Measurements from ENCODE around the gene HIP1. TPM values are rescaled to one million over a fixed set of nuclear protein-coding genes. Genes with fewer than 3 reads are reported as not detected.
"Not testable (repeated sequence)": the region's sequence is repeated elsewhere in the genome, so short reads cannot be mapped to it uniquely, and the experiment has no call there.

HIP1 gene
- total RNA-seq, 1 experiment from 2014 or later = 17.5 TPM

DNA sequence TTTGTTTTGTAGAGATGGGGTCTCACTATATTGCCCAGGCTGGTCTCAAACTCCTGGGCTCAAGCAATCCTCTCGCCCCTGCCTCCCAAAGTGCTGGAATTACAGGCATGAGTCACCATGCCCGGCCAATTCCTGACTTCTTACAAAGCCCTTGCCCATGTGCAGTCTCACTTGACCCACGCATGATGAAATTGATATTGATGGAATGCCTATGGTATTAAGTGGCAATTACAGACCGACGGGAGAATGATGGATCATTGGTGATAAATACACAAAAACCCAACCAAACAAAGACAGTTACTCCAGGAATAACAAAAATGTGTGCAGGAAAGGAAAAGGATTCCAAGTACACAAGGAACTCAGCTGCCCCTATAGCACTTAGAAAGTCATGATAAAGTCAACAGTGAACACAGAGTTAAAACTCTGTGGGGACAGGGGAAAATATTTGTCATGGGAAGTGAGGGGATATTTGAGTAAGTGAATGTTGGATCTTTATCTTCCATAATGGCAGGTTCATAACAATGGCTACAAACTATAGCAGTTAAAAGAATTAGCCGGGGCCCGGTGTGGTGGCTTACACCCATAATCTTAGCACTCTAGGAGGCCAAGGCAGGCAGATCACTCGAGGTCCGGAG is 21.6 kb downstream of the HIP1 start:
- DNase-seq (ENCODE audit: low spot score) = no peak

DNA sequence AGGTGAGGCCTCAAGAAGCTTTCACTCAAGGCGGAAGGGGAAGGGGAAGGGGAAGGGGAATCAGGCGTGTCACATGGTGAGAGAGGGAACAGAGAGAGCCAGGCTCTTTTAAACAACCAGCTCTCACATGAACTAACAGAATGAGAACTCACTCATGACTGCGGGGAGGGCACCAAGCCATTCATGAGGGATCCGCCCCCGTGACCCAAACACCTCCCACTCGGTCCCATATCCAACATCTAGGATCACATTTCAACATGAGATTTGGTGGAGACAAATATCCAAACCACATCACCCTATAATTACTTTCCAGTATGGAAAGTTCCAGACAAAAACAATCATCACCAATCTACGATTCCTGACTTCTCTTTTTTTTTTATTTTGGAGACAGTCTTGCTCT is 22.9 kb downstream of the HIP1 start:
- DNase-seq (ENCODE audit: low spot score) = no peak

DNA sequence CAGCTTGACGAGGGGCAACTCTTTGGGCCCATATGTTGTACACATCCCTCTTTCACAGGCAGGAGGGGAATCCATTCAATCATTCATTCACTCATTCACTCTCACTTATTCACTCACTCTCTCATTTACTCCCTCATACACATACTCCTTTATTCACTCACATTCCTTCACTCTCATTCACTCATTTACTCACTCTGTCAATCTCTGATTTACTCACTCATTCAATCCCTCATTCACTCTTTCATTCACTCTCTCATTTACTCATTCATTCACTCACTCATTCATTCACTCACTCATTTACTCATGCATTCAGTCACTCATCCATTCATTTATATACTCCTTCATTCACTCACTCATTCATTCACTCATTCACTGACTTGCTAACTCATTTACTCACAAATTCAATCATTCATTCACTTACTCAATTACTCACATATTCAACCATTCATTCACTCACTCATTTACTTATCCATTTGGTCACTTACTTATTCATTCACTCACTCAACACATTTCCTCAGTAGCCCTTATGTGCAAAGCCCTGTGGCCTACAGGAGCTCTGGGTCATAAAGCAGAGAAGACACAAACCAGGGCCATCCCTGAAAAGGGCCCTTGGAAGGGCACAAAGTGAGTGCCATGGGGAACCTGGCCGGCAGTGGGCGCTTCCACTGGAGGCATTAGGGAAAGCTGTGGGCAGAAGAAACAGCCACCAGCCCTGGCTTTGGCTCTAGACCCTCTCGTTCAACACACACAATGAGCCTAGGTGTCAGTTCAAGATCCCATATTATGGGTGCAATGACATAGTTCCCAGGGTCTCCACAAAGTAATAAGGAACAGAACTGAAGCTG is 26.0 kb downstream of the HIP1 start:
- DNase-seq (ENCODE audit: low spot score) = no peak

DNA sequence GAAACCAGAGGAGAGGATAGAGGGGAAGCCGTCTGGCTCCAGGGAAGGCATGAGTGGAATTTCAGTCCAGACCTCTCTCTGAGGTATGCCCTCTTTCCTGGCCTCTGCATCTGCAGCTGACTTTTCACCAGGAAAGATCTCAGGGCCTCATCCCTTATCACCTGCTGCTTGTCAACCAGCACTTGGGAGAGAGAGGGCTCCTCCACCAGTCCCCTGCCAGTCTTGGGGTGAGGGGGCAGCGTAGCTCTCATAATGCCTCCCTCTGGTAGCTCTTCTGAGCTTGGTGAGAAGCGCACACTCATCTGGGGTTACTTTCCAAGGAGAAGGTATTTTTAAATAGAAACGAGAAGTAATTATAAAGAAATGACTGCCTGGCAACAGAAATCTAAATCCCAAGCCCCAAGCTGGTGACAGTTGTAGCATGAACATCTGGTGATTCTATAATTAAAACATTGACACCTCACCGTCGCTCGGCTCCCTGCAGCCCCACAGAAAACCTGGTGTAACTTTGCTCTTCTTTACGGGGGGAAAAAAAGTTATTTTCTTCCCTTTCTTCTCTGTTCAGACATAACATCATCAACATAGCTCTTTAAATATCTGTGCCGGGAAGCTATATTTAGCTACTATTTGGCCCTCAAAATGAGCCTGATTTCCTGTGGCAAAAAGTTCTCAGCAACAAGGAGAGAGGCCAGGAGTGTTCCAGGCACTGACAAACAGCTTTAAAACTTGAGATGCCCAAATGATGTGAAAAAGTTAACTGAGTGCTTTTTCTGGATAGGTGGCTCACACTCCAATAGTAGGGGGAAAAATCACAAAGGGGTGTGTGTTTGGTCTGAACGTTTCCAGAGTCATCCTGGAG is 26.9 kb downstream of the HIP1 start:
- no peak for DNase-seq (ENCODE audit: low spot score)

DNA sequence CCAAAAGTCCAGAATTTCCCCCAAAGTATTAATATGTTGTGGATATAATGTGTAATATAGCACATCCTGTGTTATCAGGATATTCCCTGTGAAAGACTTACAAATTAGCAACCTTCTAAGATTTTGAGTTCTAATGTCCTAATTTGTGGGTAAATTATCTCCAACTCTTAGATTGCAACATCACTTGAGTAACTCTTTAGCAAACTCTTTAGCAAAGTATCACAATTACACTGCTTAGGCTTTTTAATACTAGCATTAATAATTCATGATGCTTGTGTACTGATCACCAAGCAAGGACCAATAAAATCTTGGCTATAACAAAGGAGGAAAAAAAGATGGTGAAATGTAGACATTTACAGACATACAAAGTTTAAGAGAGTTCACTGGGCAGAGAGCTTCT is 27.7 kb downstream of the HIP1 start:
- no peak for DNase-seq (ENCODE audit: low spot score)

DNA sequence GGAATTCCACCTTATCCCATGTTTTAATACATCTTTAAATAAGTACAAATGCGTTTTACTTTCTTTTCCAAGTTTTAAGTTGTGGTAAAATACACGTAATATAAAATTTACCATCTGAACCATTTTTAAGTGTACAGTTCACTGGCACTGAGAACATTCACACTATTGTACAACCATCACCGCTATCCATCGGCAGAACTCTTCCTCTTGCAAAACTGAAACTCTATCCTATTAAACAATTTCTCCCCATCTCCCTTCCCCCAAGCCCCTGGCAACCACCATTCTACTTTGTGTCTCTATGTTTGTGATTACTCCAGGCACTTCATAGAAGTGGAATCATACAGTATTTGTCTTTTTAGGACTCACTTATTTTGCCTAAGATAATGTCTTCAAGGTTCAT is 33.8 kb downstream of the HIP1 start:
- DNase-seq (ENCODE audit: low spot score) = no peak

DNA sequence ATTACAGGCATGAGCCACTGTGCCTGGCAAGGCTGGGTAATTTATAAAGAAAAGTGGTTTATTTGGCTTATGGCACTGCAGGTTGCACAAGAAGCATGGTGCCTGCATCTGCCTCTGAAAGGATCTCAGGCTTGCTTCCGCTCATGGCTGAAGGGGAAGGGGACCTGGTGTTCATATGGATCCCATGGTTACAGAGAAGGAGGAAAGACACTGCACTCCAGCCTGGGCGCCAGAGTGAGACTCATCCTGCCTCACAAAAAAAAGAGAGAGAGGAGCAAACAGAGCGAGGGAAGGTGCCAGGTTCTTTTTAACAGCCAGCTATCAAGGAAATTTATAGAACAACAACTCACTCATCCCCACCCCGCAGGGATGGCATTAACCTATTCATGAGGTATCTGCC is 36.2 kb downstream of the HIP1 start:
- no peak for DNase-seq (ENCODE audit: low spot score)

DNA sequence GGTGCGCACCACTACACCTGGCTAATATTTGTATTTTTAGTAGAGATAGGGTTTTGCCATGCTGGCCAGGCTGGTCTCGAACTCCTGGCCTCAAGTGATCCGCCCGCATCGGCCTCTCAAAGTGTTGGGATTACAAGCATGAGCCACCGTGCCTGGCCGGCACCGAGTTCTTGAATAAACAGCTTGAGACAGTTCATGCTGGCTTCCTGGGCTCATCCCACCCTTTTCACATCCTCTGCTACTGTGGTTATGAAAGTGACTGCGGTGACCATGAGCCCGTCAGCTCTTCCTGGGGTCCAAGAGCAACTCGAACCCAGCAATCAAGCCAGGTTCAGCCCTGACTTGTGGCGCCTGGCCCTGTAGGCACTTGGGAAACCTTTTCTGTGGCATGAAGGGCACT is 38.7 kb downstream of the HIP1 start:
- DNase-seq (ENCODE audit: low spot score) = no peak

DNA sequence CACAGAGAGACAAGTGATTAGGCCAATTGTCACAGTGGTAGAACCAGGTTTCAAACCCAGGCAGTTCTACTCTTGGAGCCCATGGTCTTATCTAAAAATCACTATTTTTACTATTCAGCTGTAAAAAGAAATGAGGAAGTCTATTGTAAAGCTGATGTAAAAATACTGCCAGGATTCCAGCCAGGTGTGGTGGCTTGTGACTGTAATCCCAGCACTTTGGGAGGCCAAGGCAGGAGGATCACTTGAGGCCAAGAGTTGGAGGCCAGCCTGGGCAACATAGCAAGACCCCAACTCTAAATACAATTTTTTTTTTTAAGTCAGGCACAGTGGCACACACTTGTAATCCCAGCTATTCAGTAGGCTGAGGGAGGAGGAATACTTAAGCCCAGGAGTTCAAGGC is 40.4 kb downstream of the HIP1 start:
- DNase-seq (ENCODE audit: low spot score) = no peak

DNA sequence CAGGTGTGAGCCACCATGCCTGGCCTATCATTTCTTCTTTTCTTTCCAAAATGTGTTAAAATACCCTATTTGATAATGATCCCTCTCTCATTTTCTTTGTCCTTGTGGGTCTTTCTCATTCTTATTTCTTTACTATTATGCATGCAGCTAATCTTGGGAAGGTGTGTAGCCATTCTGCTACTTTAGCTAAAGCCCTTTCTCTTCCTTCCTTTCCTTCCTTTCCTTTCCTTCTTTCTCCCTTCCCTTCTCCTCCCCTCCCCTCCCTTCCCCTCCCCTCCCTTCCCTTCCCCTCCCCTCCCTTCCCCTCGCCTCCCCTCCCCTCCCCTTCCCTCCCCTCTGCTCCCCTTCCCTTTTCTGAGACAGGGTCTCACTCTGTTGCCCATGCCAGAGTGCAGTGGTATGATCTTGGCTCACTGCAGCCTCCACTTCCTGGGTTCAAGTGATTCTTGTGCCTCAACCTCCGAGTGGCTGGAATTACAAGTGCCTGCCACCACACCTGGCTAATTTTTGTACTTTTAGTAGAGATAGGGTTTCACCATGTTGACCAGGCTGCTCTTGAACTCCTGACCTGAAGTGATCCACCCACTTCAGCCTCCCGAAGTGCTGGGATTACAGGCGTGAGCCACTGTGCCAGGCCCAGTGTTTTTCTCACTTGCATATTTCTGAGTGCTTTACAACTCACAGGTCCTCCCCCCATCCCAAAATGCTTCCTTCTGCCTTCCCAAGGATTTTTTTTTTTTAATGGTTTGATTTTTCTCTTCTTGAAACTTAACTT is 42.3 kb downstream of the HIP1 start:
- no peak for DNase-seq (ENCODE audit: low spot score)

DNA sequence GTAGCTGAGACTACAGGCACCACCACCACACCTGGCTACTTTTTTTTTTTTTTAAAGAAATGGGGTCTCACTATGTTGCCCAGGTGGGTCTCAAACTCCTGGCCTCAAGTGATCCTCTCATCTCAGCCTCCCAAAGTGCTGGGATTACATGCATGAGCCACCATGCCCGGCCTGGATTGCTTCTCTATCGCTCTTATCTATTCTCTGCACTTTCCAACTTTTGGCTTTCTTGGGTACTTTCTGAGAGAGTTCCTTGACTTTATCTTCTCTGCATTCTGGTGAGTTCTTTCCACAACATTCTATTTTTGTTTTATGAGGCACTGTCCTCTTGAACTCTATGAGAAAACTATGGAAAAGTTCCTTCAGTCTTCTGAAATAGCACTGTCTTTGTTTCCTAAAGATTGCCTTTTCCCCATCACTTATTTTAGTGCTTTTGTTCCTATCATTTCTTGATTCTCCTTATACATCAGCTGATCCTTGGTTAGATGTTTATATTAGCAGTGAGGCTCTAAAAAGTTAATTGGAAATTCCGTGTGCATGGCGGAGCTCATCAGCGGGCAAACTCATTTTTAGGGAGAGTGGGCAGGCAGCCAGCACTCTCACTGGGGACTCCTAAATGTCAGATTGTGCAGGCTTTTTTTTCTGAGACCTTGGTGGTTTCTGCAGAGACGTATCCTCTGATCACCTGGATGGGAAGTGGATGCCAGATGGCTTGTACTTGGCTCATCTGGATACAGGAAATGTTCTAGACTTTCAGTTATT is 43.9 kb downstream of the HIP1 start:
- no peak for DNase-seq (ENCODE audit: low spot score)

DNA sequence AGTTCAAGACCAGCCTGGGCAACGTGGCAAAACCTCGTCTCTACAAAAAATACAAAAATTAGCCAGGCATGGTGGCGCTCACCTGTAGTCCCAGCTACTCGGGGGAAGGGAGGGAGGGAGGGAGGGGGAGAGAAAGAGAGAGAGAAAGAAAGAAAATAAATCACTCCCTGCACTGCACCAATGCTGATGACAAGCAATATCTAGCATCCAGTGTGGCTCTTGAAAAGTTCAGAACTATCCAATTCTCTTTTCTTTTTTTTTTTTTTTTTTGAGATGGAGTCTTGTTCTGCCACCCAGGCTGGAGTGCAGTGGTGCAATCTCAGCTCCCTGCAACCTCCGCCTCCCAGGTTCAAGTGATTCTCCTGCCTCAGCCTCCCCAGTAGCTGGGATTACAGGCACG is 45.1 kb downstream of the HIP1 start:
- DNase-seq (ENCODE audit: low spot score) = not testable (repeated sequence)

DNA sequence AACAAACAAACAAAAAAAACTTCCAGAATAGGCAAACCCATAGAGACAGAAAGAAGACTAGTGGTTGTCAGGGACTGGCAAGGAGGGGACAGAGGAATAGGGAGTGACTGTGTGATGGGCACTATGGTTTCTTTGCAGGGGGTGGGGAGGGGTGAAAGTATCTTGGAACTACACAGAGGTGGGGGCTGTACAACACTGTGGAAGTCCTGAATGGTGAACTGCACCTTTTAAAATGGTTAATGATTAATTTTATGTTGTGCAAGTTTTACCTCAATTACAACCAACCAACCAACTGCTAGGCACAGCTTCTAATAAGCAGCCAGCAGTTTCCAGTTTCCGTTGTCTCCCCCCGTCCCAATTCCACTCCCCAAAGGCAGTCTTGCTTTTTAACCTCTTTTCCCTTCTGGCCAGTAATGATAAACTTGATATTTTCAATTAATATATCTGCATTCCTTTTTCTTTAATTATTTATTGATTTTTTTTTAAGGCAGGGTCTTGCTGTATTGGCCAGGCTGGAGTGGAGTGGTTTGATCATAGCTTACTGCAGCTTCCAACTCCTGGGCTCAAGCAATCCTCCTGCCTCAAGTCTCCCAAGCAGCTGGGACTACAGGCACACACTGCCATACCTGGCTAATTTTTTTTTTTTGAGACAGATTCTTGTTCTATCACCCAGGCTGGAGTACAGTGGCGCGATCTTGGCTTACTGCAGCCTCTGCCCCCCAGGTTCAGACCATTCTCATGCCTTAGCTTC is 46.8 kb downstream of the HIP1 start:
- DNase-seq (ENCODE audit: low spot score) = no peak

DNA sequence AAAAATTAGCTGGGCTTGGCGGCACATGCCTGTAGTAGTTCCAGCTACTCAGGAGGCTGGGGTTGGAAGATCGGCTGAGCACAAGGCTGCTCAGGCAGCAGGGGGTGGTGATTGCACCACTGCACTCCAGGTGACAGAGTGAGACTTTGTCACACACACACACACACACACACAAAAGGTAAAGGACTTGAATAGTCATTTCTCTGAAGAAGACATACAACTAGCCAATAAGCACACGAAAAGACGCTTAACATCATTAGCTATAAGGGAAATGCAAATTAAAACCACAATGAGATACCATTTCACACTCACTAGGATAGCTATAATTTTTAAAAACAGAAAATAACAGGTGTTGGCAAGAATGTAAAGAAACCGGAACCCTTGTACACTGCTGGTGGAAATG is 48.6 kb downstream of the HIP1 start:
- no peak for DNase-seq (ENCODE audit: low spot score)

DNA sequence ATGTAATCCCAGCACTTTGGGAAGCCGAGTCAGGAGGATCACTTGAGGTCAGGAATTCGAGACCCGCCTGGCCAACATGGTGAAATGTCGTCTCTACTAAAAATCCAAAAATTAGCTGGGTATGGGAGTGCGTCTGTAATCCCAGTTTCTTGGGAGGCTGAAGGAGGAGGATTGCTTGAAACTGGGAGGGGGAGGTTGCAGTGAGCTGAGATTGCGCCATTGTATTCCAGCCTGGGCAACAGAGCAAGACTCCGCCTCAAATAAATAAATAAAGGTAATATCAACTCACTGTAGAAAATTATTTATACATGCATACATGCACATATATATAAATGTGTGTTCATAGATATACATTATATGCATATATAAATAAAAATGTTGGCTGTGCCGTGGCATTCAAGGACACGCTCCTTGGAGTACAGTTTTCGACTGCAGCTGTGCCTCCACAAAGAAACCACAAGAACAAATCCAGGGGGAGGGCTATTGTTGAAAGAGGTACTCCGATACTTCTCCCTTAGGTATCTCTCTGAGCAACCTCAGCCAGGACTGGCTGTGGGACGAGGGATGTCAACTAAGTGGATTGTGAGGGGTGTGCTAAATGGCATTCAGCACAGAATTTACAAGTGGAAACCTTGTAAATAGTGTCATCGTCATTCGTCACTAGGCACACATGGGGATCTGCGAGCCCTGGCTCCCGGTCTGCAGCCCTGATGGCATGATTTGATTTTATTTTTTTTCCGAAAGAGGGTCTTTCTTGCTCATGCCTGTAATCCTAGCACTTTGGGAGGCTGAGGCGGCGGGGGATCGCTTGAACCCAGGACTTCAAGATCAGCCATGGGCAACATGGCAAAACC is 49.3 kb downstream of the HIP1 start:
- DNase-seq (ENCODE audit: low spot score) = no peak

DNA sequence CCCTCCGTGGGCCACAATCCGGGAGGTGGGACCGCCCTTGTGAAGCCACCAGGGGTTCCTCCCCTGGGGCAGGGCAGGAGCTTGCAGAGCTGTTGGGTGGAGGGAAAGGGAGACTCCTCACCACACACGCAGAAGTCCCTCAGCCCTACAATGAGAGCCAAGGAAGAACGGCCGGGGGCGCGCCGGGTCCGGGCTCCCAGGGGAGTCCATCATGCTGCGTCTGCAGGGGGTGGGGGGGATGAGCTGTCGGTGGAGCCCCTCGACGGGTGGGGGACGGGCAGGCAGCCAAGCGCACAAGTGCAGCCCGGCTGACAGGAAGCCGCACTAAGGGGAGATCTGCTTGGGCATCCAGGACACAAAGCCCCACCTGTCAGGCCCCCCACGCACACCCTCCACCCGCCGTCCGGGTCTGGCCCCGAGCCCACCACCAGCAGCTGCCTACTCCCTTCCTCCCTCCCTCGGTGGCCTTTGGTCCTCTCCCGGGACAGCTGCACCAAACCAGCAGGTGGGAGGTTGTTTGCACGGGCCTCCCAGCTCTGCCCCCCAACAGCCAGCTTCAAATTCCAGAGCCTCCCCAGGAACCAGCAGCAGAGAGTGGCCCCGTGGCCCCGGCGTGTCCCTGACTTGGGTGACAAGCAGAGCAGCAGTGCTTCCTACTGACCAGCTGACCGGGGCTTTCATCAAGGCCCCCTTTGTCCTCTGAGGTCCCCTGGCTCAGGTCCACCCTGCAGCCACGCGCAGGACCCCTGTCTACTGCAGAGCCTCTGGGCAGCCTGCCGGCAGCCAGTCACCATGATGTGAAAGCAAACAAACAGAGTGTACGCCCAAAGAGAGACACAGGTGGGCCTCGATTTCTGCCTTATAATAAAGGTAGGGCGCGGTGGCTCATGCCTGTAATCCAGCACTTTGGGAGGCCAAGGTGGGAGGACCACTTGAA is 50.3 kb downstream of the HIP1 start:
- no peak for DNase-seq (ENCODE audit: low spot score)

DNA sequence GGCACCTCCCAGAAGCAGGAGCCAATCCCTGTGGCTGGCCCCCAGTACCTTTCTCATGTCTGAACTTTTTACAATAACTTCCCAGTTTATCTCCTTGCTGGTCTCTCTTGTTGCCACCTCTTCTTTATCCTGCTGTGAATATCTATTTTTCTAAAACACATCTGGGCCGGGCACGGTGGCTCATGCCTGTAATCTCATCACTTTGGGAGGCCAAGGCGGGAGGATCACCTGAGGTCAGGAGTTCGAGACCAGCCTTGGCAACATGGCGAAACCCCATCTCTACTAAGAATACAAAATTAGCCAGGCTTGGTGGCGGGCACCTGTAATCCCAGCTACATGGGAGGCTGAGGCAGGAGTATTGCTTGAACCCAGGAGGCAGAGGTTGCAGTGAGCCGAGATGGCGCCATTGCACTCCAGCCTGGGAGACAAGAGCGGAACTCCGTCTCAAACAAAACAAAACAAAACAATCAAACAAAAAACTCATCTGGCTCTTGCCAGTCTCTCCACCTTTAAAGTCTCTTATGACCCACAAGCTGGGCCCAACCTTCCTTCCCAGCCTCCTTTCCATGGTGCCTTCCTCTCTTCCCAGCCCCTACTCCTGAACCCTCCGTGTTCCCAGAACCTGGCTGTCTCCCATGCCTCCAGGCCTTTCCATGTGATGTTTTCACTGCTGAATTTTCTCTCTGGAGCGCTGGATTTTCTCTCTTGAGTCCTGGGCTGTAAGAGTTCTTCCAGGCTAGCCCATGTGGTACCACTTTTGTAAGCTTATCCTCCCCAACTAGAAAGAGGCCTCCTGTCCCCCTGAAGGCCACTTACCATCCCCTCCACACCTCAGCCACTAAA is 51.3 kb downstream of the HIP1 start:
- no peak for DNase-seq (ENCODE audit: low spot score)

Measured in H4 (cell line).